BE2C (cell line): ENCODE data around the gene NKAIN4.

ENCODE experiments used
- DNase-seq: peaks from one replicate; pipeline ENCODE4 v3.0.0-alpha.2; 2020
- H3K27me3 ChIP-seq: fragments of 250-450 bp; sonication (Bioruptor Pico); 2 replicates; pipeline ENCODE4 v1.5.1; 2020; ENCODE audit warnings: mild to moderate bottlenecking
- H3K36me3 ChIP-seq: fragments of 250-450 bp; sonication (Bioruptor Pico); 2 replicates; pipeline ENCODE4 v1.5.1; 2020; ENCODE audit warnings: mild to moderate bottlenecking
- H3K4me1 ChIP-seq: fragments of 250-450 bp; sonication (Bioruptor Pico); 2 replicates; pipeline ENCODE4 v1.5.1; 2020
- H3K4me3 ChIP-seq: 2 replicates; pipeline ENCODE4 v1.5.1; 2011; ENCODE audit warnings: low read depth, low read length
- H3K9me3 ChIP-seq: fragments of 250-450 bp; sonication (Bioruptor Pico); 2 replicates; pipeline ENCODE4 v1.5.1; 2020
- CTCF ChIP-seq: IDR thresholded peaks from 2 replicates; pipeline ENCODE4 v1.5.1; 2012; ENCODE audit warnings: mild to moderate bottlenecking, low read depth, low read length

The NKAIN4 gene

GRCh38 chr20:63293871-63294535, 39.7 kb upstream of the NKAIN4 start:
- DNase-seq = no peak
- H3K4me3 ChIP-seq = no peak overlapping the region
- no peak for TF ChIP-seq CTCF
- peaks cover 5% of the 10 kb centered on the region for H3K27me3 ChIP-seq
- no peaks in the 10 kb centered on the region for H3K9me3 ChIP-seq
- no peaks in the 10 kb centered on the region for H3K4me1 ChIP-seq
- H3K36me3 ChIP-seq = no peaks in the 10 kb centered on the region; the same call in 1 of the 2 replicates

GRCh38 chr20:63293456-63293855, 39.2 kb upstream of the NKAIN4 start:
- Histone ChIP-seq H3K4me1 (no peaks in the 10 kb centered on the region), H3K27me3 (no peaks in the 10 kb centered on the region; the same call in 1 of the 2 replicates), H3K4me3 (no peak overlapping the region), H3K36me3 (peaks cover 5% of the 10 kb centered on the region; the same call in 1 of the 2 replicates), H3K9me3 (no peaks in the 10 kb centered on the region)
- TF ChIP-seq CTCF = no peak
- DNase-seq = no peak

- no peak for DNase-seq
- no peak for TF ChIP-seq CTCF
- no peaks in the 10 kb centered on the region for H3K27me3 ChIP-seq
- no peaks in the 10 kb centered on the region for H3K4me1 ChIP-seq
- peaks cover 11% of the 10 kb centered on the region; the same call in 1 of the 2 replicates for H3K36me3 ChIP-seq
- no peak within 1 kb of the TSS for H3K4me3 ChIP-seq
- H3K9me3 ChIP-seq = no peaks in the 10 kb centered on the region
These were observed 38.6 kb upstream of the NKAIN4 start, which contains the start of gene COL20A1 for GRCh38 chr20:63292904-63293303. COL20A1 (plus strand) TSS chr20:63293186; CDS start chr20:63295108, 1,922 bp downstream.

GRCh38 chr20:63292292-63292701, 38.0 kb upstream of the NKAIN4 start:
- Histone ChIP-seq H3K9me3 (no peaks in the 10 kb centered on the region), H3K4me3 (no peak overlapping the region), H3K27me3 (no peaks in the 10 kb centered on the region), H3K36me3 (peaks cover 14% of the 10 kb centered on the region), H3K4me1 (no peaks in the 10 kb centered on the region)
- DNase-seq = no peak
- no peak for TF ChIP-seq CTCF

GRCh38 chr20:63291811-63292210, 37.5 kb upstream of the NKAIN4 start:
- H3K9me3 ChIP-seq = no peaks in the 10 kb centered on the region
- no peak overlapping the region for H3K4me3 ChIP-seq
- DNase-seq = no peak
- no peak for TF ChIP-seq CTCF
- no peaks in the 10 kb centered on the region for H3K27me3 ChIP-seq
- peaks cover 18% of the 10 kb centered on the region for H3K36me3 ChIP-seq
- H3K4me1 ChIP-seq = no peaks in the 10 kb centered on the region

GRCh38 chr20:63290677-63291472, 36.6 kb upstream of the NKAIN4 start:
- peaks cover 18% of the 10 kb centered on the region for H3K36me3 ChIP-seq
- H3K27me3 ChIP-seq = no peaks in the 10 kb centered on the region
- H3K9me3 ChIP-seq = no peaks in the 10 kb centered on the region
- H3K4me3 ChIP-seq = no peak overlapping the region
- DNase-seq = peak; percentile 76
- no peaks in the 10 kb centered on the region for H3K4me1 ChIP-seq
- TF ChIP-seq CTCF = peak; percentile 51
